HEK293T (cell line): ENCODE measurements around the gene AXIN2.

ENCODE experiments used
- ARNT ChIP-seq: fragments of 450-650 bp; IDR thresholded peaks from 2 replicates; pipeline ENCODE4 v1.6.1; 2017; ENCODE audit warnings: mild to moderate bottlenecking
- ELF4 ChIP-seq: fragments of 450-650 bp; IDR thresholded peaks from 2 replicates; pipeline ENCODE4 v1.6.1; 2017; ENCODE audit warnings: antibody characterized with exemption
- FOXK2 ChIP-seq: fragments of 450-650 bp; IDR thresholded peaks from 2 replicates; pipeline ENCODE4 v1.6.1; 2016; ENCODE audit warnings: mild to moderate bottlenecking
- FOXM1 ChIP-seq: fragments of 450-650 bp; IDR thresholded peaks from 2 replicates; pipeline ENCODE4 v1.6.1; 2017; ENCODE audit warnings: mild to moderate bottlenecking, borderline replicate concordance
- HDGF ChIP-seq: fragments of 450-650 bp; IDR thresholded peaks from 2 replicates; pipeline ENCODE4 v1.6.1; 2017; ENCODE audit warnings: antibody characterized with exemption, borderline replicate concordance
- SP1 ChIP-seq: fragments of 450-650 bp; IDR thresholded peaks from 2 replicates; pipeline ENCODE4 v1.6.1; 2017
- SUZ12 ChIP-seq: fragments of 450-650 bp; IDR thresholded peaks from 2 replicates; pipeline ENCODE4 v1.6.1; 2016; ENCODE audit warnings: mild to moderate bottlenecking
- TF ChIP-seq, protein P1 (sequence below): fragments of 450-650 bp; IDR thresholded peaks from 2 replicates; pipeline ENCODE4 v1.6.1; 2016

DNA sequence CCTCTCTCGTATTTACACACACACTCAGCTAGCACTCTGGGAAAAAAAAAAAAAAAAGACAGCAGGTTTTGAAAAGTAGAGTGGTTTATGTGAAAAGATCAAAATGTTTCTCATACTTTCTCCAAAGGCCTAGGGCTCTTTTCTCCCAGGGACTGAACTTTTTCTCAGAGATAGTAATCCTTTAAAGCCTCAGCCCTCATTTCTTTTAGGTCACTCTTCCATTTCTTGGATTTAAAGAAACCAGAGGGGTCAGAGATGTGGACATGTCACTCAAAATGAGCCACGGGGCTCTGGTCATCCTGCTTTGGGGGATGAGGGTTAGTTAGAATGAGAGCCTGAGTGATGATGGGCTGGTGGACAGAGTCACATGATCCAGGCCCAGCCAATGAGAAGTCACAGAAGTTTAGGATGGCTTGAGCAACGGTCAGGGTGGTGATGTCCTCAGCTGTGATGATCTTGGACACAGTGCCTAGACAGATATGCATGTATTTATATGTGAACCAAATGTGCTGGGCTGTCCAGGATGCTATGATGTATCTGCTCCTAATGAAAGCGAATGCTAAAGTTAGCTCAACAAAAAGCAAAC is 33.7 kb upstream of the AXIN2 start:
- TF ChIP-seq FOXM1 (no peak), SUZ12 (no peak), HDGF (no peak), FOXK2 (no peak), SP1 (no peak), ELF4 (no peak), ARNT (no peak)
- TF ChIP-seq, protein P1, sequence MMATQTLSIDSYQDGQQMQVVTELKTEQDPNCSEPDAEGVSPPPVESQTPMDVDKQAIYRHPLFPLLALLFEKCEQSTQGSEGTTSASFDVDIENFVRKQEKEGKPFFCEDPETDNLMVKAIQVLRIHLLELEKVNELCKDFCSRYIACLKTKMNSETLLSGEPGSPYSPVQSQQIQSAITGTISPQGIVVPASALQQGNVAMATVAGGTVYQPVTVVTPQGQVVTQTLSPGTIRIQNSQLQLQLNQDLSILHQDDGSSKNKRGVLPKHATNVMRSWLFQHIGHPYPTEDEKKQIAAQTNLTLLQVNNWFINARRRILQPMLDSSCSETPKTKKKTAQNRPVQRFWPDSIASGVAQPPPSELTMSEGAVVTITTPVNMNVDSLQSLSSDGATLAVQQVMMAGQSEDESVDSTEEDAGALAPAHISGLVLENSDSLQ, result no peak
